ENCODE results near the gene DNAH10. TPM values are rescaled to one million over a fixed set of nuclear protein-coding genes. Genes with fewer than 3 reads are reported as not detected.

The DNAH10 gene
- total and polyA plus RNA-seq, 2 of the 4 experiments (the other 2 are of a cell fraction), result 0.18 to 0.22 TPM

DNA sequence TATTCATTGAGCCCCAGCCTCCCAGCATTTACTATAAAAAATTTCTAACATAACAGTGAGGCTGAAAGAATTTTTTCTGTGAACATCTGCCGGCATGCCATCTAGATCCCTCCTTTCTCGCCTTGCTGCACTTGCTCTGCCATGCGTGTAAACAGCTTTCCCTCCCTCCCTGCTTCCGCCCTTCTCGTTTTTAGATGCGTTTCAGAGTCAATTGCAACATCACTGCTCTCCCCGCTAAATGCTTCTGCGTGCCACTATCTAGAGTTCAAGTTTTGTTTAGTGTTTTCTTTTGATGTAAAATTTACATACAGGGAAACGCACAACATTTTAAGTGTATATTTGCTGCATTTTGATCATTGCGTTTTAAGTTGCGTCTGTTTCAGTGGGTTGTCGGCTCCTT lies 126.9 kb downstream of the DNAH10 start:
- H3K9me1 ChIP-seq (ENCODE audit: insufficient read depth, low read length), result no peaks in the 10 kb centered on the region
- no peak overlapping the region for H2BK20ac ChIP-seq (ENCODE audit: low read depth, low read length)
- no TSS peak for BruUV-seq (replicated peaks)
- dilution Hi-C loops (cut with HindIII; ENCODE audit: low sequenced_read_pairs, unreplicated experiment), result no loop called here
- no peak overlapping the region for H2BK5ac ChIP-seq (ENCODE audit: low read depth, low read length, poor library complexity, severe bottlenecking)
- H3K36me3 ChIP-seq (ENCODE audit: control insufficient read depth, insufficient read depth, low read length), result no peaks in the 10 kb centered on the region
- no peak overlapping the region for H3K4me3 ChIP-seq (ENCODE audit: insufficient read depth, low read depth, low read length)
- WGBS, 2 experiments (ENCODE audit: extremely low coverage in 2 of 2, insufficient read length in 1 of 2), result 73% methylated on average over 3 of the region's 12 CpGs; no CpG with 5 or more reads in 1 of the 2 experiments
- no peak for ATAC-seq (ENCODE audit: low read depth)
- H4K20me1 ChIP-seq (ENCODE audit: insufficient read depth, low read length), result no peaks in the 10 kb centered on the region
- ChIA-PET POLR2A (ENCODE audit: unreplicated experiment) (no interaction called here), CTCF (no interaction called here)
- H4K8ac ChIP-seq (ENCODE audit: low read depth in 2 of 2, low read length in 2 of 2), result no peak overlapping the region
- no peaks in the 10 kb centered on the region for H3K4me1 ChIP-seq (ENCODE audit: control insufficient read depth, insufficient read depth, low read length)
- H4K5ac ChIP-seq (ENCODE audit: low read depth, low read length), result no peak overlapping the region
- no peak overlapping the region for H3K14ac ChIP-seq (replicated peaks; ENCODE audit: low read depth, low read length)
- no peak overlapping the region for H4K91ac ChIP-seq (ENCODE audit: insufficient read depth, low read depth, low read length)
- peaks cover 6% of the 10 kb centered on the region; the same call in 1 of the 2 replicates for H3K9me3 ChIP-seq (ENCODE audit: control insufficient read depth, insufficient read depth, low read length)
- DNase-seq, result no peak
- H3K4me2 ChIP-seq (ENCODE audit: low read depth, low read length), result no peak overlapping the region
- no peak overlapping the region for H2AK5ac ChIP-seq (ENCODE audit: low read depth, low read length)
- H3K27me3 ChIP-seq (ENCODE audit: control insufficient read depth, insufficient read depth, low read length), result peaks cover 50% of the 10 kb centered on the region
- H3K27ac ChIP-seq (ENCODE audit: insufficient read depth, low read length), result no peak overlapping the region
- H3K4ac ChIP-seq (ENCODE audit: low read depth, low read length), result no peak overlapping the region
- H3K56ac ChIP-seq (ENCODE audit: extremely low read depth, insufficient read depth, low read length), result no peak overlapping the region
- H2BK120ac ChIP-seq (ENCODE audit: low read depth, low read length), result no peak overlapping the region
- no peak overlapping the region for H2AFZ ChIP-seq (replicated peaks; ENCODE audit: low read length, poor library complexity)
- no peaks in the 10 kb centered on the region for H3K79me1 ChIP-seq (ENCODE audit: low read depth in 1 of 2, low read length in 2 of 2)
- intact Hi-C loops (cut with micrococcal nuclease), result no loop called here
- no peak overlapping the region for H2AK9ac ChIP-seq (replicated peaks; ENCODE audit: low read depth, low read length, poor library complexity)
- no peak overlapping the region for H2BK15ac ChIP-seq (ENCODE audit: low read depth, low read length)
- H3K9ac ChIP-seq (ENCODE audit: low read depth, low read length), result no peak overlapping the region
- no peak overlapping the region for H3K23ac ChIP-seq (ENCODE audit: low read depth, low read length)
- in situ Hi-C loops (cut with MboI; ENCODE audit: low sequenced_read_pairs), result no loop called here
- no peak overlapping the region for H3K18ac ChIP-seq (ENCODE audit: low read depth, low read length)
- TF ChIP-seq CEBPB (IDR thresholded peaks at IDR 0.05; ENCODE audit: low read depth, low read length) (peak; percentile 42; the same call in 1 of the 2 replicates), MAZ (IDR thresholded peaks at IDR 0.05; ENCODE audit: borderline replicate concordance, low read depth, low read length) (no peak), USF2 (IDR thresholded peaks at IDR 0.05; ENCODE audit: low read depth, low read length) (no peak)
